ENCODE data around the gene OSTN. TPM values are rescaled to one million over a fixed set of nuclear protein-coding genes. Genes with fewer than 3 reads are reported as not detected.
"Not testable (repeated sequence)": the region's sequence is repeated elsewhere in the genome, so short reads cannot be mapped to it uniquely, and the experiment has no call there.

The OSTN gene
- total RNA-seq, 1 donor from 2014 or later = not detected

DNA sequence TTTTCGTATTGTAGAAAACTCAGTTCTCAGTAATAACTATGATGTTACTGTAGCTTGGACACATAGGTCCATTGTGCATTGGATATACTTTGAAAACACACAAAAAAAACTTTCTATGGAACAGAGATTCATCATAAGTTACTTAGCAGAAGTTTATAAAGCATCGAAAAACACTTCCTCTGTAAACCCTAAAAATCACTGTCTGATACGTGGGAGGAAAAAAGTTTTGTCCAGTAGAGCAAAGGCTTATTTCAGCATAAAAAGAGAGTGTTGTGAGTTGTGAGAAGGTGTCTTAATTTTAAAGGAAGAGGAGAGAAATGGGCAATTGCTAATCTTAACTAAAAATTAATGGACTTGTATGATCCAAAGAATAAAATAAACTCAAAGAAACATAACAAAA is 64.8 kb downstream of the OSTN start:
- DNase-seq (ENCODE audit: low spot score) = no peak

DNA sequence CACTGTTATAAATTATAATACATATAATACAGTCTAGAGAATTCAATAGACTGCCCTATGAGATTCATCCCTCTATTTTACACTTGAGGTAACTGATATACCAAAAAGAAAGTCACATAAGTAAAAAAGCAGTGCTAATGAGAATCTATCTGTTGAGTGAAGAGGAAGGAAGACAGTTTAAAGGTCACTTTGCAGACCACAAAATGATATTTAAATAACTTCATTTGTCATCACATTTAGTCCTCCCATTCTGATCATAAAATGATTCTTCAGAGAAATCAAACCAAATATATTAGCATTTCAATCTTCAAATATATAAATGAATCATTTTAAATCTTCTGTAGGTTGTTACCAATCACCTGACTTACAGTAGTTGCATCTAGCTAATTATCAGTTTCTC is 69.7 kb downstream of the OSTN start:
- DNase-seq (ENCODE audit: low spot score) = no peak

DNA sequence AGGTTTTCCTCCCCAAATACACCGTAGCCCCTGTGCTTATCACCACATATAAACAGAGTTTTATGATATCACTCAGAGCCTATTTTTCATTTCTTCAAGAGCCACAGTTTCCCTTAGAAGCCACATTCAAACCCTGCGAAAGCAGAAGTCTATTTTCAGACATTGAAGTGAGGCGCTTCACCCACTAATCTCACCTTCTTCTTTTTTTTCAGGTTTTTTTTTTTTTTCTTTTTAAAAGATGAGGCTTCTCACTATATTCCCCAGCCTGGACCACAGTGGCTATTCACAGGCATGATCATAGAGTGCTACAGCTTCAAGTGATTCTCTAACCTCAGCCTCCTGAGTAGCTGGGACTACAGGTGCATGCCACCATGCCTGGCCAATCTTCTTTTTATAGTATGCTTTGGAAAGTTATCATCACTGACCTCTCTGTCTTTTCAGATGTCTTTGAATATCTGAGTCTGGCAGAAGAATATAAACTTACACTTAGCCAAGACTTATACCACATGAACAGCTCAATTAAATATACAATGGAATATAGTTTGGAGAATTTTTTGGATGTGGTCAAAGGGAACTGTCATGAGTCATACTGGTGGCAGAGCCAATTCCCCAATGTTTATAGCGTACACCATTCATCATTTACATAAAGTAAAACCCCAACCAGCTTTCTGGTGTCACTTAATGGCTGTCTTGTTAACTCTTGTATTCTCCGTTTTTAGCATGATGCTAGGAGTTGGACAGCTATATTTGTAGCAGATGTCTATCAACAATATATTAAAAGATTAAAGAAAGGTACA is 70.4 kb downstream of the OSTN start:
- no peak for DNase-seq (ENCODE audit: low spot score)

DNA sequence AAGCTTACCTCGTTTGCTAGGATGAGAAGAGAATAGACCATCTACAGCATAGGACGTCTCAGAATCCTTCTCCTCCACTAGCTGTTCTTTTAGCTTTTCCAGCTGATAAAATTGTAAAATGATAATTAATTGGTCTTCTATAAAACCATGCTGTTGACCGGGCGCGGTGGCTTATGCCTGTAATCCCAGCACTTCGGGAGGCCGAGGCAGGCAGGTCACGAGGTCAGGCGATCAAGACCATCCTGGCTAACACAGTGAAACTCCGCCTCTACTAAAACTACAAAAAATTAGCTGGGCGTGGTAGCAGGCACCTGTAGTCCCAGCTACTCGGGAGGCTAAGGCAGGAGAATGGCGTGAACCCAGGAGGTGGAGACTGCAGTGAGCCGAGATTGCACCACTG is 76.2 kb downstream of the OSTN start:
- DNase-seq (ENCODE audit: low spot score) = not testable (repeated sequence)

DNA sequence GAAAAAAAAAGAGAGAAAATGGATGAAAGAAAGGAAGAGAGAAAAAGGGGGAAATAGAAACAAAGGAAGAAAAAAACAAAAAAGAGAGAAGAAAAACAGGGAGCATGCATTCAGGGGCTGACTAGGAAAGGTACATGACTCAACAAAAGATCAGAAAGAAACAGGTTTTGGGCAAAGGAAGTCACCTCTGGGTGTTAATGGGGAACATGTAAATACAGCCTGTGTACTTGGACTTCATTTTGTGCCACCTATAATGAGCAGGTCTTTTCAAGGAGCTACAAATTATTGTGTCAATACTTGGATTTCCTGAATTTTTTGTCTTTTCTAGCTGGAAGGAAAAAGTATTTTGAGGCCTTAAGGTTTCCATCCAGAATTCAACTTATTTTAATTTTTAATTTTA is 76.7 kb downstream of the OSTN start:
- no peak for DNase-seq (ENCODE audit: low spot score)

DNA sequence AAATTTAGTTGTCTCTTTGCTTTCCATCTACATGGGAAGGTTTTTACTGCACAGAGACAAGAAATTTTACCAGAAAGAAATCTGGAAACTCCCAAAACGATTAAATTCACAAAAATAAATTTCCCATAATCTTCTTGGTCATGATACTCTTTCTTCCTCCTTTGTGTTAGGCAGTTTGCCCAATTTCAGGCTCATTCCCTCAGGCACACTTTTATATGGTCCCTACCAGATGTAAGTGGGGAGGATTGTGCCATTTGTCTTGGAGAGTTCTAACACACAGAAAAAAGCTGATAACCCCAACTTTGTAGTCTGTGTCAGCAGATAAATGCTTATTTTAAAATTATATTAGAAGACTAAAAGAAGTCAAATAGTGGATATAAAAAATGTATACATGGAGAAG is 81.1 kb downstream of the OSTN start:
- no peak for DNase-seq (ENCODE audit: low spot score)

DNA sequence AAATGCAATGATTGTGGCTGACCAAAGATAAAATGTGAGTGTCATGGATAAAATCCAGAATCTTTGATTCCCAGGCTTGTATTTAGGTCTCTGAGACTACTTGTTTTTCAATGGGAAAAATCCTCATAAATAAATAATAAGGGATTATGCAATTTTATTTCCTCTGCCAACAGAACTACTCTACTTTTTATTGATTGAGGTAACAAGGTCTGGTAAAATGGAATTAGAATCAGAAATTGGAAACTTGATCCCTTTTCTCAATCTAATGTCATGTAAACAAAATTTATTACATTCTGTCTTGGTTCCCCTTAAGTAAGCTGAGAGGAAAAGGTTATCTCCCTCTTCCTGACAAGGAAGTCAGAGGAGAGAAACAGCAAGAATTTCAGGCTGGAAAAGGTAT is 81.8 kb downstream of the OSTN start:
- DNase-seq (ENCODE audit: low spot score) = no peak

DNA sequence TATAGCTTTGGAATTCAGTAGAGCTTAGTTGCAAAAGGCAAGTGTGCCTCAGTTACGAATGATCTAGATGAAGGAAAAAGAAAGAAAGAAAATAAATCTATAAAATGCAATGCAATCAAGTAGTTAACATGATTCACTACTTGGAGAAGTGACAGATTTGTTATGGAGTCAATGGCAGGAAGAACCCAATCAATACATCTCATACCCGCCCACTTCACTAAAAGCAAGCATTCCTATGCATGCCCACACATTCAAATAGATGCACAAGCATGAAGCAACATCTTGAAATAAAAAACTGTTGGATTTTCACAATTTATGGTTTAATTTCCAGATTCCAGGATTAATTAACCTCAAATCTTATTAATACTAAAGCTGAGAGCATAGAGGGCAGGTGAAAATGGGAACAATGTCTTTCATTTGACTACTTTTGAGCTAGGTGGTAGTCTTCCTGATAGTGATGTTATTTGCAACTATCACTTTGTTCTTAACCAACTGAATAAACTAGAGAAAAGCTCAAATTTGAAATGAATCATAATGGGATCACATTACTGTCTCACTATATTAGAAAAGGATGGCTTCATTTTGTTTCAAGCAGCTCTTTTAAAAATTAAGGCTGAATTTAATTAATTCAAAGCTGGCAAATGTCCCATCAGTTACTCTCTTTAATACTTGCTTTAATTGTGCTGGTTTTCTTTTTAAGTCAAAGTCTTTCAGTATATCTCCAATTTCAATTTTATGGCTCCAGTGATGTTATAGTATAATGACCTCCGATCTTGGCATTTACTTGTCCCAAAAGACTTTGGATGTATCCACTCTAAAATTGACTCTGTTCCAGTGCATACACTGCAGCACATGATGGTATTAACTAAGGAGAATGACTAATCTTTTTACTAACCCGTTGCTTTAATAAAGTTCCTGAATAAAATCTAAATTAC is 83.5 kb downstream of the OSTN start:
- no peak for DNase-seq (ENCODE audit: low spot score)

DNA sequence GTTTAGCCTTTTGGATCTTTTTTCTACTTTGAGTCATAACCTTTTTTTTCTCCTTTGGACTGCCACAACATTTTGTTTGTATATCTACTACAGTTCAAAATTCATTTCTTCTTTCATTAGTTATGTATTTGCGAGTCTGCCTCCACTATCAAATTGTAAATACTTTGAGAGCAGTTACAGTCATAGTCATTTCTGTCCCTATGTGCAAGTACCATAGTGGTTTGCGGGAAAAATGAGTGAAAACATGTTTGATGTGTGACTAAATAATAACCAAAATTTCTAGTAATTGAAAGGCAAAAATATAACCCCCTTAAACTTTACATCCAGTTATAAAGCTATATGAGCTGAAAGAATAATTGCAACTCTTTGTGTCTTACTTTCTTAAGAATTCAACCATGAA is 84.4 kb downstream of the OSTN start:
- no peak for DNase-seq (ENCODE audit: low spot score)

DNA sequence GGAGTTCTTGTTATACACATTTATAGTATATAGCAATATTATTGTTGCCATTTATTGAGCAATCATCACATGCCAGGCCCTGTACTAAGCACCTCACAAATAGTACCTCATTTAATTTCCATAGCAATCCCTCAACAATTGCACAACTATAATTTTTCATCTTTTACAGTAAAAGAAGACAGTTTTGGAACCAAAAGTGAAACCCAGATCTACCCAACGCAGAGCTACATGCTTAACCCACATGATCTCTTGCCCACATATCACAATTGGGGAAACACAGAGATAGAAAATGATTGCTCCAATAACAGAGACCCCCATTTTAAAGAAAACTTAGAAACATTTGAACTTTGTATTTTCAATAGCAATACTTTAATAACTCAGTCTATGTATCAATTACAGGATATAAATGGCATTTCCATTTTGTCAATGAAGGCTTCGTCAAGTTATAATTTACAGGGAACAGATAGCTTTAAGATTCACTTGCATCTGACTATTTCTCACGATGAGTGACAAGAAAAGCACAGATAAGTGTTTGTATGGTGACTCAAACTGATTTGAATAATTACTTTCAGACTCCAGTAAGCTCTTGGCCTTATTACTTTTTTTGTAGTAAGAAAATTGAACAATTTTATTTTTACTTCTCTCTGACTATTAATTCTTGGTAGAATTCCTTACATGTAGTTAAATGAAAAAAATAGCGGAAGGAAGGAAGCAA is 91.4 kb downstream of the OSTN start:
- DNase-seq (ENCODE audit: low spot score) = no peak

DNA sequence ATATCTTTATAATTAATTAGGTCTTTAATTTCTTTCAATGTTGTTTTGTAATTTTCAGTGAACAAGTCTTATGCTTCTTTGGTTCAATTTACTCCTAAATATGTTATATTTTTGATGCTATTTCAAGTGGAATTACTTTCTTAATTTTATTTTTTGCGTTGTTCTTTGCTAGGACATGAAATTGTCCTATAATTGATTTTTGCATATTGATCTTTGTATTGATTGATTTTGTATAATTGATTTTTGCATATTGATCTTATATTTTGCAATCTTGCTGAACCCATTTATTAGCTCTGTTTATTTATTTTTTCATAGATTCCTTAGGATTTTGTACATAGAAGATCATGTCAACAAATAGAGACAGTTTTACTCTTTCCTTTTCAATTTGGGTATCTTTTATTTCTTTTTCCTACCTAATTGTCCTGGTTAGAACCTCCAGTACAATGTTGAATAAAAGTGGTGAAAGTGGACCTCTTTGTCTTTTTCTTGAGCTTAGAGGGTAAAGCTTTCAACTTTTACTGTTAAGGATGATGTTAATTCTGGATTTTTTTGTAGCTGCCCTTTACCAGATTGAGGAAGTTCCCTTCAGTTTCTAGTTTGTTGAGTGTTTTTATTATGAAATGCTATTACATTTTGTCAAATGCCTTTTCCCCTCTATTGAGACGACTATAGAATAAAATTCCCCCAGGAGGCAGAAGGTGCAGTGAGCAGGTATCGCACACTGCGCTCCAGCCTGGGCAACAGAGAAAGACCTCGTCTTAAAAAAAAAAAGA is 93.4 kb downstream of the OSTN start:
- no peak for DNase-seq (ENCODE audit: low spot score)

DNA sequence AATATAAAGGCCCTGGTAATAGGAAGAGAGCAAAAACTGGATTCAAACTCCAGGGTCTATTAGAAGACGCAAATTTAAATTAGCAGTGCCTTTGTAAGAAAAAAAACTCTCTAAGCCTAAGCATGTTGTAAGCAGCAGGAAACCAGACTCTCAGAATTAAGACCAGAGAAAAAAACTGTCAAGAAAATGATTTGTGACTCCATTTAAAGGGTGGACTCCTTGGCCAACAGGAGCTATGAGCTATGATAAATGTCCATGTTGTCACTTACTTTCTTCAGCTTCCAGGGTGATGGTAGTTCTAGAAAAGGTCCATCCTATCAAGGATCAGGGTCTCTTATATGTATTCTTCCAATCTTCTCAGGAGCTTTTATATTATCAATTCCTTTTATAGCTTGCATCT is 95.2 kb downstream of the OSTN start:
- no peak for DNase-seq (ENCODE audit: low spot score)

DNA sequence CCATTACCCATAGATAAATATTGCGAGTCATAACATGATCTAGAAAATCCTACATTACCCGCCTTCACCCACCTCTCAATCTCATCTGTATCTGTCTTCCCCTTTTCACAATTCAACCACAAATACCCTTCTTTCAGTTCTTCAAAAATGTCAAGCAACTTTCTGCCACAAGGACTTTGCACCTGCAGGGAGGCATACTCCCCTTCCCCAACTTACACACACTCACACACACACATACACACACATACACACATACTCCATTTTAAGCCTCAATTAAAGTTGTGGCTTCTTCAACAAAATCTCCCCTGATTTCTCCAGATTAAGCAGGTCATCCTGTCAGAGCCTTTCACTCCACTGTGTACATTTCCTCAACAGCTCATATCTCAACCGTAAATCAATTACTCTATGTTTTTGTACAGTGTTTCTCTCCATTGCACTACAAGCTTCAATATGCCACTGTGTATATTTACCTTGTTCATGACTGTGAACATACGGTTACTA is 97.0 kb downstream of the OSTN start:
- no peak for DNase-seq (ENCODE audit: low spot score)

DNA sequence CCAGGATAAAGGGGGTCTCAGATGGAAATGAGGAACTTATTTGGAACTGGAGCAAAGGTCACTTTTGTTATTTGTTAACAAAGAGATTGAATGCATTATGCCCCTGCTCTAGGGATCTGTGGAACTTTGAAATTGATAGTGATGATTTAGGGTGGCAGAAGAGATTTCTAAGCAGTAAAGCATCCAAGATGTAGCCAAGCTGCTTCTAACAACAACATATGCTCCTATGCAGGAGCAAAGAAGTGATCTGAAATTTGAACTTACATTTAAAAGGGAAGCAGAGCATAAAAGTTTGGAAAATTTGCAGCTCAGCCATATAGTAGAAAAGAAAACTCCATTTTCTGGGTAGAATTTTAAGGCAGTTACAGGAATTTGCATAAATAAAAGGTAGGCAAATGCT is 99.8 kb downstream of the OSTN start:
- no peak for DNase-seq (ENCODE audit: low spot score)

DNA sequence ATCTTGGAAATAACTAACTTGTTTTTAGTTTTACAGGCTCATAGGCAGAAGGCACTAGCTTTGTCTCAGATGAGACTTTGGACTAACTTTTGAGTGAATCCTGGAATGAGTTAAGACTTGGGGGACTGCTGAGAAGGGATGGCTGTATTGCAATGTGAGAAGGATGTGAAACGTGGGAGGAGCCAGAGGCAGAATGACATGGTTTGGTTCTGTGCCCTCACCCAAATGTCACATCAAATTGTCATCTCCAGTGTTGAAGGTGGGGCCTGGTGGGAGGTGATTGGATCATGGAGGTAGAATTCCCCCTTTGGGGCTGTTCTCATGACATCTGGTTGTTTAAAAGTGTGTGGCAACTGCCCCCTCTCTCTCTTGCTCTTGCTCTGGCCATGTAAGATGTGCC is 101.4 kb downstream of the OSTN start:
- no peak for DNase-seq (ENCODE audit: low spot score)

DNA sequence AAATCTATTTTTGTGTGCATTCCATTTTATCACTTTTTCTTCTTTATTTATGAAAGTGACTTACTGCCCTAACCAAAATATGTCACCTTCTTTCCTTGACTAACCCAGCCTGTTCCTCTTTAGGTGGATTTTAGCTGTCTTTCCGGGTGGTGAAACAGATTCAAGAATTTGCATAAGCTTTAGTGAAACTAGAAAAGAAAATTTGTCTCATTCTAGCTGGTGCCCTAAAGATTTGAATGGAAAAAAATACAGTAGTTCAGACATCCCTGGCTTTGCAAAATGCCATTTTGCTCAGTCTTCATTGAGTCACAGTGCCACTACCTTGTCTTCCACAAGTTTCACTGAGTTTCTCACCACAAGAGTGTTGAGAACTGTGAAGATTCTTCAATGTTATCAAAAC is 102.0 kb downstream of the OSTN start:
- no peak for DNase-seq (ENCODE audit: low spot score)

DNA sequence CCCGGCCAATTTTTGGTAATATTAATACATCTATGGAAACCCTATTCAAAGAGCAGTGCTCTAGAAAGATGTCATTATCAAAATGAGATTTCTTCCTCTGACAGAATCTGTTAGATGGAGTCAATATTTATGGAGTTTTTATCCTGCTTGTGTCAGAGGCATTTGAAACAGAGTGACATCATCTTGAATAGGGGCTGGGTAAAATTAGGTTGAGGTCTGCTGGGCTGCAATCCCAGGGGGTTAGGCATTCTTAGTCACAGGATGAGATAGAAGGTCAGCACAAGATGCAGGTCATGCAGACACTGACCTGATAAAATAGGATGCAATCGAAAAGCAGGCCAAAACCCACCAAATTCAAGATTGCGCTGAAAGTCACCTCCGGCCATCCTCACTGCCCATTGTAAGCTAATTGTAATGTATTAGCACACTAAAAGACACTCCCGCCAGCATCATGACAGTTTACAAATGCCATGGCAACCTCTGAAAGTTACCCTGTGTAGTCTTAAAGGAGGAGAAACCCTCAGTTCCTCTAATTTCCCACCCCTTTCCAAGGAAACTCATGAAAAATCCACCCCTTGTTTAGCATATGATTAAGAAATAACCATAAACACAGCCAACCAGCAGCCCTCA is 102.9 kb downstream of the OSTN start:
- no peak for DNase-seq (ENCODE audit: low spot score)

DNA sequence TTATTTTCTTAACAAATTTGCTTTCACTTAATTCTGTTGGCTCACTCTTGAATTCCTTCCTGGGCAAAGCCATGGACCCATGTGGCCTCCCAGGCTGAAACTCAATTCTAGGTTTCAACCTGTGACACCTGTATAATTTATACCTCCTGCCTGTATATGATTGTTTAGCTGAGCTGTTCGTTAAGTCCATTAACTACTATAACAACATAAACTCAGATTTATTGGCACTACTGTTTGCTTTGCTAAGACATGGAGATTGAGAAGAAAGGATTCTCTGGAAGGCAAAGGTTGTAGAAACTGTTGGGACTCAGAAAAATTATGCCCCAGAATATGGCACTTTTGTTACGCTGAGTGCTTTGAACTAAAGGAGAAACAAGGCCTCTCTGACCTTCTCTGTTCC is 103.4 kb downstream of the OSTN start:
- DNase-seq (ENCODE audit: low spot score) = no peak

DNA sequence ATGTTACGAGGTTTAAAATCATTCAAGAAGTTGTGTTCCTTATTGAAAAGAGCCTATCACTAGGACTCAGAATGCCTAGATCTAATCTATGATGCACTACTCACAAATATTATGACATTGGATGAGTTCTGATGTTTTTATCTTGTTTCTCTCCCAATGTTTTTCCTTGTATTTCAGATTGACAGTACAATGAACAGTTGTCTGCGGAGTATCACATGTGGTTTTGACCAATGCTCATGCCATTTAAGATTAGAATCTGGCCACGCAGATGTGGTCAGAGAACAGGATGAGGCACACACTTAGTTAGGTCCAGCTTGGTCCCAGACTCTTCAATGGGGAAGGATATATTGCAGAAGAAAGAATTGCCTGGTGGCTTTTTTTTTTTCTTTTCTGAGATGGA is 104.6 kb downstream of the OSTN start:
- no peak for DNase-seq (ENCODE audit: low spot score)

DNA sequence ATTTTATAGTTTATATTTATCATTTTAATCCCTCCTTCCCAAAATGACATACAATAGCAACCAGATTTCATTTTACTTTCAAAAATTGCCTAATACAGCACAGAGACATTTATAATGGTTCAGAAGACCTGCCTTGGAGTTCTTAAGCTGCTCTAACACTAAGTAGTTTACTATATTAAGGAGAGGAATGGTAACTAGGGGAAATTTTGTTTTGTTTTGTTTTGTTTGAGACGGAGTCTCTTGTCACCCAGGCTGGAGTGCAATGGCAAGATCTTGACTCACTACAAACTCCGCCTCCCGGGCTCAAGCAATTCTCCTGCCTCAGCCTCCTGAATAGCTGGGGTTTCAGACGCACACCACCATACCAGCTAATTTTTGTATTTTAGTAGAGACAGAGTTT is 107.4 kb downstream of the OSTN start:
- no peak for DNase-seq (ENCODE audit: low spot score)

DNA sequence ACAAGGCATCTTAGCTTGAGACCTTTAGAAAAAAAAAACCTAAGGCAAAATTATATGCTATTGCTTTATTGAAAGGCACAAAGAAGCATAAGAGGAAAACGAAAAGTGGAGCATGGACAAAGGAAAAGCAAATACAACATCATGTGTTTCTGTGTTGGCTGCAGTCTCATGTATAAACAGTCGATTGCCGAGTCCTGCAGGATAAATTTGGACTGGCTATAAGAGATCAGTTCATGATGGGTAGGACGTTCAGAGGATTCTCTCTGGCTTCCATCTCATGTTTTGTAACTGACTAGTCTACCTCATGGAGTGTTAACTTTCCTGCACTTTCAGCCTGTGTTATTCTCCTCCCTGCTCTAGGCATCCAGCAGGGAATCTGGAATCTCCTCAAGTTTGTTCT is 108.3 kb downstream of the OSTN start:
- DNase-seq (ENCODE audit: low spot score) = no peak
